HEK293 (cell line): ENCODE measurements around the gene HMG20A.

Source experiments
- CTCF ChIA-PET: fragments of 350-600 bp; formaldehyde crosslinking; extraction: SDS; loops from one replicate; lab custom pipeline; 2021; ENCODE audit warnings: antibody characterized with exemption; lab: Yijun Ruan, JAX
- POLR2A ChIA-PET: fragments of 300-600 bp; formaldehyde crosslinking; extraction: SDS; loops from one replicate; lab custom pipeline; 2020; ENCODE audit warnings: antibody characterized with exemption, inconsistent platforms; lab: Yijun Ruan, JAX
- H3K27ac ChIP-seq: fragments of 200-500 bp; sonication (Bioruptor generic); 2 replicates; pipeline ENCODE4 v1.5.1; 2014; ENCODE audit warnings: low read depth, low read length, control low read depth, inconsistent platforms; ENCODE audit errors: extremely low read depth
- H3K36me3 ChIP-seq, 2 experiments: fragments of 200-500 bp in 1 of 2; sonication (Bioruptor generic) in 1 of 2; 1 replicate in 1 of 2; 2 replicates in 1 of 2; pipeline ENCODE4 v1.5.1; 2014 to 2017; ENCODE audit warnings: inconsistent platforms in 2 of 2, low read length in 2 of 2; ENCODE audit not compliant: control insufficient read depth in 2 of 2, insufficient read depth in 1 of 2
- H3K4me1 ChIP-seq: fragments of 200-500 bp; sonication (Bioruptor generic); 2 replicates; pipeline ENCODE4 v1.5.1; 2014; ENCODE audit warnings: mild to moderate bottlenecking, low read length, inconsistent platforms; ENCODE audit not compliant: control insufficient read depth, insufficient read depth
- H3K4me3 ChIP-seq: 2 replicates; pipeline ENCODE4 v1.5.1; 2011; ENCODE audit warnings: low read depth, mild to moderate bottlenecking, control low read depth, low read length, moderate library complexity
- H3K9me3 ChIP-seq: fragments of 200-500 bp; sonication (Bioruptor generic); 2 replicates; pipeline ENCODE4 v1.5.1; 2014; ENCODE audit warnings: low read depth, low read length, inconsistent platforms; ENCODE audit not compliant: control insufficient read depth, insufficient read depth
- KLF16 ChIP-seq: fragments of 450-650 bp; formaldehyde crosslinking; IDR thresholded peaks from 2 replicates; pipeline ENCODE4 v1.5.1; 2017; ENCODE audit warnings: missing biosample characterization, missing genetic modification characterization
- KLF7 ChIP-seq: fragments of 450-650 bp; formaldehyde crosslinking; IDR thresholded peaks from 2 replicates; pipeline ENCODE4 v1.5.1; 2016; ENCODE audit warnings: missing biosample characterization, missing genetic modification characterization, borderline replicate concordance
- MEIS1 ChIP-seq: sonication (generic); formaldehyde crosslinking; IDR thresholded peaks from 2 replicates; pipeline ENCODE4 v1.8.1; 2022; ENCODE audit warnings: missing genetic modification reagents, mild to moderate bottlenecking, borderline replicate concordance
- PRDM1 ChIP-seq: fragments of 450-650 bp; formaldehyde crosslinking; IDR thresholded peaks from 2 replicates; pipeline ENCODE4; 2016; ENCODE audit warnings: missing biosample characterization, missing genetic modification characterization
- REPIN1 ChIP-seq: fragments of 450-650 bp; formaldehyde crosslinking; IDR thresholded peaks from 2 replicates; pipeline ENCODE4 v1.5.1; 2017; ENCODE audit warnings: missing biosample characterization, missing genetic modification characterization, low read depth
- SP7 ChIP-seq: fragments of 450-650 bp; formaldehyde crosslinking; IDR thresholded peaks from 2 replicates; pipeline ENCODE4 v1.5.1; 2016; ENCODE audit warnings: missing biosample characterization, missing genetic modification characterization
- ZBTB20 ChIP-seq: fragments of 450-650 bp; formaldehyde crosslinking; IDR thresholded peaks from 2 replicates; pipeline ENCODE4 v1.5.1; 2016; ENCODE audit warnings: missing biosample characterization, missing genetic modification characterization
- ZIC2 ChIP-seq: fragments of 450-650 bp; formaldehyde crosslinking; IDR thresholded peaks from 2 replicates; pipeline ENCODE4 v1.5.1; 2016; ENCODE audit warnings: missing biosample characterization, missing genetic modification characterization
- ZNF132 ChIP-seq: fragments of 450-650 bp; formaldehyde crosslinking; IDR thresholded peaks from 2 replicates; pipeline ENCODE4 v1.5.1; 2017; ENCODE audit warnings: missing biosample characterization, missing genetic modification characterization, borderline replicate concordance
- ZNF175 ChIP-seq: fragments of 450-650 bp; formaldehyde crosslinking; IDR thresholded peaks from 2 replicates; pipeline ENCODE4 v1.5.1; 2016; ENCODE audit warnings: missing biosample characterization, missing genetic modification characterization
- ZNF184 ChIP-seq: fragments of 450-650 bp; IDR thresholded peaks from 2 replicates; pipeline ENCODE4 v1.5.1; 2018; ENCODE audit warnings: missing biosample characterization, mild to moderate bottlenecking, missing genetic modification characterization
- ZNF24 ChIP-seq: fragments of 450-650 bp; formaldehyde crosslinking; IDR thresholded peaks from 2 replicates; pipeline ENCODE4 v1.5.1; 2016; ENCODE audit warnings: missing biosample characterization, missing genetic modification characterization
- ZNF248 ChIP-seq: fragments of 450-650 bp; formaldehyde crosslinking; IDR thresholded peaks from 2 replicates; pipeline ENCODE4 v1.5.1; 2017; ENCODE audit warnings: missing biosample characterization, missing genetic modification characterization
- ZNF324 ChIP-seq: fragments of 450-650 bp; formaldehyde crosslinking; IDR thresholded peaks from 2 replicates; pipeline ENCODE4 v1.5.1; 2016; ENCODE audit warnings: missing biosample characterization, missing genetic modification characterization
- ZNF529 ChIP-seq: fragments of 450-650 bp; formaldehyde crosslinking; IDR thresholded peaks from 2 replicates; pipeline ENCODE4 v1.5.1; 2017; ENCODE audit warnings: missing genetic modification characterization, missing biosample characterization; ENCODE audit not compliant: insufficient replicate concordance
- ZNF558 ChIP-seq: fragments of 450-650 bp; formaldehyde crosslinking; IDR thresholded peaks from 2 replicates; pipeline ENCODE4 v1.5.1; 2016; ENCODE audit warnings: missing biosample characterization, missing genetic modification characterization
- ZNF585B ChIP-seq: fragments of 450-650 bp; formaldehyde crosslinking; IDR thresholded peaks from 2 replicates; pipeline ENCODE4 v1.5.1; 2016; ENCODE audit warnings: missing biosample characterization, missing genetic modification characterization
- ZNF701 ChIP-seq: fragments of 450-650 bp; formaldehyde crosslinking; IDR thresholded peaks from 2 replicates; pipeline ENCODE4 v1.5.1; 2016; ENCODE audit warnings: missing biosample characterization, missing genetic modification characterization
- ZNF707 ChIP-seq: fragments of 450-650 bp; formaldehyde crosslinking; IDR thresholded peaks from 2 replicates; pipeline ENCODE4 v1.5.1; 2016; ENCODE audit warnings: missing biosample characterization, missing genetic modification characterization
- ZNF776 ChIP-seq: fragments of 450-650 bp; formaldehyde crosslinking; IDR thresholded peaks from 2 replicates; pipeline ENCODE4 v1.5.0; 2017; ENCODE audit warnings: missing biosample characterization, missing genetic modification characterization, borderline replicate concordance
- ZNF777 ChIP-seq: fragments of 450-650 bp; formaldehyde crosslinking; IDR thresholded peaks from 2 replicates; pipeline ENCODE4 v1.5.1; 2017; ENCODE audit warnings: missing biosample characterization, missing genetic modification characterization, borderline replicate concordance
- ZNF792 ChIP-seq: fragments of 450-650 bp; formaldehyde crosslinking; IDR thresholded peaks from 2 replicates; pipeline ENCODE4 v1.5.1; 2016; ENCODE audit warnings: missing biosample characterization, missing genetic modification characterization
- ZNF830 ChIP-seq: fragments of 450-650 bp; IDR thresholded peaks from 2 replicates; pipeline ENCODE4 v1.5.0; 2018; ENCODE audit warnings: missing biosample characterization, missing genetic modification characterization, low read depth, mild to moderate bottlenecking, moderate library complexity
- ZSCAN16 ChIP-seq: fragments of 450-650 bp; formaldehyde crosslinking; IDR thresholded peaks from 2 replicates; pipeline ENCODE4 v1.5.1; 2016; ENCODE audit warnings: missing biosample characterization, missing genetic modification characterization
- TF ChIP-seq, protein P1 (sequence below): fragments of 450-650 bp; IDR thresholded peaks from 2 replicates; pipeline ENCODE4 v1.5.1; 2018; ENCODE audit warnings: missing biosample characterization, mild to moderate bottlenecking, missing genetic modification characterization
- TF ChIP-seq, protein P2 (sequence below): fragments of 450-650 bp; formaldehyde crosslinking; IDR thresholded peaks from 2 replicates; pipeline ENCODE4 v1.5.1; 2016; ENCODE audit warnings: missing biosample characterization, missing genetic modification characterization, borderline replicate concordance
- TF ChIP-seq, protein P3 (sequence below): fragments of 450-650 bp; formaldehyde crosslinking; IDR thresholded peaks from 2 replicates; pipeline ENCODE4 v1.5.1; 2016; ENCODE audit warnings: missing biosample characterization, missing genetic modification characterization

The HMG20A gene

DNA sequence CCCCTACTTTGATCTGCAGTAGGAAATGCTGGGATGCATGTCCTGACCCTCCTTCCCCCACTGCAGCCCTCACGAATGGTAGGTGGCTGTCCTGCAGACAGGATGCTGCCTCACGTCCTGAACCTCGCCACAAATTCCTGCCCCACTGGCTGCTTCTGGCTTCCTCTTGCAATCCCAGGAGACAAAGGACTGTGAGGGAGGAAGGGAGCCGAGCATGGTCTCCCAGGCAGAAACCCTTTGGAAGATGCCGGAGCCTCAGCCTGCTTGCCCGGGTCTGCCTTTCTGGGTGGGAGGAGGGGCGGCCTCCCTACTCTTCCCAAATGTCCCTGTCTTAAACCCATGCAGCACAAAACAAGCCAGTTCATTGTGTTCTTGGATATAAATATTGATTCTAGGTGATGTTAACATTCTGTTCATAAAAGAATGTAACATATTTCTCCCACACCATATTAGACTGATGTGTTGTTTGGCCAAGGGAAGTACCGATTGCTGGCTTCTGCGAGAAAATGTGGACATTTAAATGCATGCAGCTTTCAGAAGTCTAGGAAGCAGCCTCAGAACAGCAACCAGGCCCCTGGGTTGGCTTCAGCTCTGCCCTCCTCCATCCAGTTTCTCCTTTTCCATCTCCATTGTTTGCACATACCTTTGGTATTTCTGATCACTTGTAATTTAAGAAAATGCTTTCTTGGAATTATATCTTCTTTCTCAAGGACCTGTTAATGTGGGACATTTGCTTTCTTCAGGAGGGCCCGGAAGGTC lies 75.3 kb downstream of the HMG20A start (continued):
- TF ChIP-seq ZNF558 (tag by site-specific recombination): no peak
- no peak for TF ChIP-seq ZIC2 (tag by site-specific recombination)
- TF ChIP-seq ZNF792 (tag by site-specific recombination): no peak
- TF ChIP-seq ZNF248: no peak
- no peak for TF ChIP-seq ZNF707 (tag by site-specific recombination)
- TF ChIP-seq ZNF777 (tag by site-specific recombination): no peak
- TF ChIP-seq, all 188 proteins: peak for 0

DNA sequence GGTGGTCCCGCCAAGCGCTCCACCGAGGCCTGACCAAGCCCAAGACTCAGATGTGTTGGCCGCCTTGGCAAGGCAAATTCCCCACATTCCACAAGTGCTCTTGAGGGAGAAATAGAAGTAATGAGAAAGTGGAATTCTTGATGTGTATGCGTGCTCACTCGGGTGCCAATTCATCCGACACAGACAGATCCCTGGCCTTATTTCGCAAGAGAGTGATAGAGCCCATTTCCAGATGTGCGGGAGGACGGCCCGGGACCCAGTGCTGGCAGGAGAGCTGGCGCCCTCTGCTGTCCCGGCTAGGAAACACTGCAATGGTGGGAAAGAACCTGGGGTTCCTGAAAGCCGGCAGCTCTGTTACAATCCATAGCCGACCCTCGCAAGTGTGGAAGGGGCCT lies 76.0 kb downstream of the HMG20A start:
- Histone ChIP-seq H3K4me1 (no peaks in the 10 kb centered on the region), H3K27ac (no peak overlapping the region), H3K9me3 (no peaks in the 10 kb centered on the region), H3K4me3 (no peak overlapping the region), H3K36me3 (no peaks in the 10 kb centered on the region)
- POLR2A ChIA-PET: interaction anchor here (0.9 to 1.4 kb wide), 2 partner anchors 47 to 77 kb away, joined by 4 to 5 read pairs; no protein-coding TSS in a partner anchor
- CTCF ChIA-PET: interaction anchor here (0.7 to 11.0 kb wide), 31 partner anchors 9 to 426 kb away, joined by 3 to 117 read pairs (median 4); partner anchors contain the start of genes PEAK1 and TSPAN3
- TF ChIP-seq REPIN1 (tag by site-specific recombination) (no peak), ZNF175 (tag by site-specific recombination) (no peak), ZSCAN16 (tag by site-specific recombination) (no peak), ZBTB20 (peak; percentile 31; the same call in 1 of the 2 replicates), MEIS1 (CRISPR knock-in tag) (no peak), KLF7 (tag by site-specific recombination) (no peak), PRDM1 (tag by site-specific recombination) (0 out of 2 replicates have a peak, but pooled peaks have one; percentile 61), ZNF324 (tag by site-specific recombination) (0 out of 2 replicates have a peak, but pooled peaks have one; percentile 25), ZNF184 (tag by site-specific recombination) (no peak), SP7 (tag by site-specific recombination) (0 out of 2 replicates have a peak, but pooled peaks have one; percentile 36), ZNF529 (tag by site-specific recombination) (no peak), ZNF585B (no peak), ZNF701 (tag by site-specific recombination) (peak; percentile 96), ZNF24 (tag by site-specific recombination) (0 out of 2 replicates have a peak, but pooled peaks have one; percentile 48), ZNF830 (no peak), ZNF776 (tag by site-specific recombination) (no peak), ZNF132 (no peak), KLF16 (tag by site-specific recombination) (no peak)
- TF ChIP-seq, protein P1, sequence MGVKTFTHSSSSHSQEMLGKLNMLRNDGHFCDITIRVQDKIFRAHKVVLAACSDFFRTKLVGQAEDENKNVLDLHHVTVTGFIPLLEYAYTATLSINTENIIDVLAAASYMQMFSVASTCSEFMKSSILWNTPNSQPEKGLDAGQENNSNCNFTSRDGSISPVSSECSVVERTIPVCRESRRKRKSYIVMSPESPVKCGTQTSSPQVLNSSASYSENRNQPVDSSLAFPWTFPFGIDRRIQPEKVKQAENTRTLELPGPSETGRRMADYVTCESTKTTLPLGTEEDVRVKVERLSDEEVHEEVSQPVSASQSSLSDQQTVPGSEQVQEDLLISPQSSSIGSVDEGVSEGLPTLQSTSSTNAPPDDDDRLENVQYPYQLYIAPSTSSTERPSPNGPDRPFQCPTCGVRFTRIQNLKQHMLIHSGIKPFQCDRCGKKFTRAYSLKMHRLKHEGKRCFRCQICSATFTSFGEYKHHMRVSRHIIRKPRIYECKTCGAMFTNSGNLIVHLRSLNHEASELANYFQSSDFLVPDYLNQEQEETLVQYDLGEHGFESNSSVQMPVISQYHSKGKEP (tag by site-specific recombination): 0 out of 2 replicates have a peak, but pooled peaks have one; percentile 6
- TF ChIP-seq, protein P2, sequence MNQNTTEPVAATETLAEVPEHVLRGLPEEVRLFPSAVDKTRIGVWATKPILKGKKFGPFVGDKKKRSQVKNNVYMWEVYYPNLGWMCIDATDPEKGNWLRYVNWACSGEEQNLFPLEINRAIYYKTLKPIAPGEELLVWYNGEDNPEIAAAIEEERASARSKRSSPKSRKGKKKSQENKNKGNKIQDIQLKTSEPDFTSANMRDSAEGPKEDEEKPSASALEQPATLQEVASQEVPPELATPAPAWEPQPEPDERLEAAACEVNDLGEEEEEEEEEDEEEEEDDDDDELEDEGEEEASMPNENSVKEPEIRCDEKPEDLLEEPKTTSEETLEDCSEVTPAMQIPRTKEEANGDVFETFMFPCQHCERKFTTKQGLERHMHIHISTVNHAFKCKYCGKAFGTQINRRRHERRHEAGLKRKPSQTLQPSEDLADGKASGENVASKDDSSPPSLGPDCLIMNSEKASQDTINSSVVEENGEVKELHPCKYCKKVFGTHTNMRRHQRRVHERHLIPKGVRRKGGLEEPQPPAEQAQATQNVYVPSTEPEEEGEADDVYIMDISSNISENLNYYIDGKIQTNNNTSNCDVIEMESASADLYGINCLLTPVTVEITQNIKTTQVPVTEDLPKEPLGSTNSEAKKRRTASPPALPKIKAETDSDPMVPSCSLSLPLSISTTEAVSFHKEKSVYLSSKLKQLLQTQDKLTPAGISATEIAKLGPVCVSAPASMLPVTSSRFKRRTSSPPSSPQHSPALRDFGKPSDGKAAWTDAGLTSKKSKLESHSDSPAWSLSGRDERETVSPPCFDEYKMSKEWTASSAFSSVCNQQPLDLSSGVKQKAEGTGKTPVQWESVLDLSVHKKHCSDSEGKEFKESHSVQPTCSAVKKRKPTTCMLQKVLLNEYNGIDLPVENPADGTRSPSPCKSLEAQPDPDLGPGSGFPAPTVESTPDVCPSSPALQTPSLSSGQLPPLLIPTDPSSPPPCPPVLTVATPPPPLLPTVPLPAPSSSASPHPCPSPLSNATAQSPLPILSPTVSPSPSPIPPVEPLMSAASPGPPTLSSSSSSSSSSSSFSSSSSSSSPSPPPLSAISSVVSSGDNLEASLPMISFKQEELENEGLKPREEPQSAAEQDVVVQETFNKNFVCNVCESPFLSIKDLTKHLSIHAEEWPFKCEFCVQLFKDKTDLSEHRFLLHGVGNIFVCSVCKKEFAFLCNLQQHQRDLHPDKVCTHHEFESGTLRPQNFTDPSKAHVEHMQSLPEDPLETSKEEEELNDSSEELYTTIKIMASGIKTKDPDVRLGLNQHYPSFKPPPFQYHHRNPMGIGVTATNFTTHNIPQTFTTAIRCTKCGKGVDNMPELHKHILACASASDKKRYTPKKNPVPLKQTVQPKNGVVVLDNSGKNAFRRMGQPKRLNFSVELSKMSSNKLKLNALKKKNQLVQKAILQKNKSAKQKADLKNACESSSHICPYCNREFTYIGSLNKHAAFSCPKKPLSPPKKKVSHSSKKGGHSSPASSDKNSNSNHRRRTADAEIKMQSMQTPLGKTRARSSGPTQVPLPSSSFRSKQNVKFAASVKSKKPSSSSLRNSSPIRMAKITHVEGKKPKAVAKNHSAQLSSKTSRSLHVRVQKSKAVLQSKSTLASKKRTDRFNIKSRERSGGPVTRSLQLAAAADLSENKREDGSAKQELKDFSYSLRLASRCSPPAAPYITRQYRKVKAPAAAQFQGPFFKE: no peak
- TF ChIP-seq, protein P3, sequence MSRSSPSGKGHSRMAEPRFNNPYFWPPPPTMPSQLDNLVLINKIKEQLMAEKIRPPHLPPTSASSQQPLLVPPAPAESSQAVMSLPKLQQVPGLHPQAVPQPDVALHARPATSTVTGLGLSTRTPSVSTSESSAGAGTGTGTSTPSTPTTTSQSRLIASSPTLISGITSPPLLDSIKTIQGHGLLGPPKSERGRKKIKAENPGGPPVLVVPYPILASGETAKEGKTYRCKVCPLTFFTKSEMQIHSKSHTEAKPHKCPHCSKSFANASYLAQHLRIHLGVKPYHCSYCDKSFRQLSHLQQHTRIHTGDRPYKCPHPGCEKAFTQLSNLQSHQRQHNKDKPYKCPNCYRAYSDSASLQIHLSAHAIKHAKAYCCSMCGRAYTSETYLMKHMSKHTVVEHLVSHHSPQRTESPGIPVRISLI (tag by site-specific recombination): no peak
